Measurements from ENCODE around the gene COL26A1.

- TF ChIP-seq CTCF (conservative IDR thresholded peaks at IDR 0.05) (no peak), EZH2 (IDR thresholded peaks at IDR 0.05; ENCODE audit: low read depth) (no peak)
Observed at GRCh38 chr7:101333912-101334311, 28.8 kb upstream of the COL26A1 start.

Measured in PC-9 (cell line).